HUES6 (cell line): ENCODE data around the gene PELO.

Experiments
- H3K27ac ChIP-seq: 2 replicates; pipeline ENCODE4 v1.7.0; 2013; ENCODE audit warnings: low read depth, mild to moderate bottlenecking, low read length, inconsistent platforms
- H3K27me3 ChIP-seq: 2 replicates; pipeline ENCODE4 v1.6.1; 2013; ENCODE audit warnings: low read length; ENCODE audit not compliant: control insufficient read depth, insufficient read depth
- H3K36me3 ChIP-seq: 2 replicates; pipeline ENCODE4 v1.6.1; 2013; ENCODE audit warnings: low read length; ENCODE audit not compliant: control insufficient read depth, insufficient read depth
- H3K4me1 ChIP-seq: 2 replicates; pipeline ENCODE4 v1.6.1; 2013; ENCODE audit warnings: low read length; ENCODE audit not compliant: control insufficient read depth, insufficient read depth
- H3K4me3 ChIP-seq: 2 replicates; pipeline ENCODE4 v1.5.1; 2013; ENCODE audit warnings: low read depth, low read length
- H3K9ac ChIP-seq: one replicate; pipeline ENCODE4 v1.6.1; 2013; ENCODE audit warnings: mild to moderate bottlenecking, low read length
- H3K9me3 ChIP-seq: 2 replicates; pipeline ENCODE4 v1.6.1; 2013; ENCODE audit warnings: low read depth, low read length; ENCODE audit not compliant: control insufficient read depth, insufficient read depth

PELO gene

GRCh38 chr5:52751137-52751536, 36.6 kb upstream of the PELO start:
- H3K9ac ChIP-seq = no peak overlapping the region
- H3K27ac ChIP-seq = no peak overlapping the region
- peaks cover 3% of the 10 kb centered on the region; the same call in 1 of the 2 replicates for H3K4me1 ChIP-seq
- no peaks in the 10 kb centered on the region for H3K9me3 ChIP-seq
- no peaks in the 10 kb centered on the region for H3K36me3 ChIP-seq
- no peak overlapping the region for H3K4me3 ChIP-seq
- no peaks in the 10 kb centered on the region for H3K27me3 ChIP-seq

DNA sequence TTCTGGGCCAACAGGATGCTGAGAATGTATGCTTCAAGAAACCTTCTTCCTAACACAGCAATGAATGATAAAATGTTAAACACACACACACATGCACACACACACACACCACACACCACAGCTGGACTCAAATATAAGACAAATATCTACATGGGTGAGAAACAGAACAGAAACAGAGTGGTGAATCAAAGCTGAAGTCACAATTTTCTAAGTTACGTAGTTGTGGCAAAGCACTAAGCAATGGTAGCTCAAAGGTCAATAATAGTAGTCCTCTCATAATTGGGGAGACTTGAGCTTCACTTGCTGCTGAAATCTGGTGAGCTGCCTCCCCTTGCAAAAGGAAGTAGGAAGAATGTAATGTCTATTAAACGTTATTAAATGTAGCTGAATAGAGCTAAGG, 33.7 kb upstream of the PELO start:
- H3K9me3 ChIP-seq = no peaks in the 10 kb centered on the region
- H3K27ac ChIP-seq = no peak overlapping the region
- H3K27me3 ChIP-seq = no peaks in the 10 kb centered on the region
- no peaks in the 10 kb centered on the region for H3K36me3 ChIP-seq
- peaks cover 3% of the 10 kb centered on the region; the same call in 1 of the 2 replicates for H3K4me1 ChIP-seq
- no peak overlapping the region for H3K9ac ChIP-seq
- no peak overlapping the region for H3K4me3 ChIP-seq

DNA sequence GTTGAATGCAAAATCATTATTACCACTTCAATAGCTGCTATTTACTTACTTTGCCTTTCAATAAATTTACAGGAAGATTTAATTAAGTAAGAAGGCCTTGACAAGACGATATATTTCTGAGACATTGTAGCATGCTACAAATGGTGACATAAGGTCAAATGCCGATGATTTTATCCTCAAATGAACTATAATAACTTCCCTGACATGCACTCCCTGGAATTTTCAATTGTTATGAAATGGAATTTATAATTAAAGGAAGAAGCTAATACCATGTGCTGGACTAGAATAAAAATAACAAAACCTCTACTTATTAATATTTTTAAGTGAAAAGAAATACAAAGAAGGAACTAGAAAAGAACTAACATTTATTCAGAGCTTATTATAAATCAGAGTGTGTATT, 30.2 kb upstream of the PELO start:
- no peaks in the 10 kb centered on the region for H3K9me3 ChIP-seq
- no peak overlapping the region for H3K9ac ChIP-seq
- no peak overlapping the region for H3K27ac ChIP-seq
- H3K36me3 ChIP-seq = no peaks in the 10 kb centered on the region
- no peak overlapping the region for H3K4me3 ChIP-seq
- no peaks in the 10 kb centered on the region for H3K27me3 ChIP-seq
- H3K4me1 ChIP-seq = no peaks in the 10 kb centered on the region

- Histone ChIP-seq H3K9ac (no peak overlapping the region), H3K4me3 (no peak overlapping the region), H3K36me3 (no peaks in the 10 kb centered on the region), H3K27ac (no peak overlapping the region), H3K4me1 (no peaks in the 10 kb centered on the region), H3K9me3 (no peaks in the 10 kb centered on the region), H3K27me3 (no peaks in the 10 kb centered on the region)
Measured at GRCh38 chr5:52758014-52758413, 29.7 kb upstream of the PELO start.

- H3K9me3 ChIP-seq = no peaks in the 10 kb centered on the region
- no peak overlapping the region for H3K9ac ChIP-seq
- no peak overlapping the region for H3K4me3 ChIP-seq
- H3K4me1 ChIP-seq = no peaks in the 10 kb centered on the region
- H3K27ac ChIP-seq = no peak overlapping the region
- no peaks in the 10 kb centered on the region for H3K36me3 ChIP-seq
- H3K27me3 ChIP-seq = no peaks in the 10 kb centered on the region
Measured at GRCh38 chr5:52759331-52759730, 28.4 kb upstream of the PELO start.

DNA sequence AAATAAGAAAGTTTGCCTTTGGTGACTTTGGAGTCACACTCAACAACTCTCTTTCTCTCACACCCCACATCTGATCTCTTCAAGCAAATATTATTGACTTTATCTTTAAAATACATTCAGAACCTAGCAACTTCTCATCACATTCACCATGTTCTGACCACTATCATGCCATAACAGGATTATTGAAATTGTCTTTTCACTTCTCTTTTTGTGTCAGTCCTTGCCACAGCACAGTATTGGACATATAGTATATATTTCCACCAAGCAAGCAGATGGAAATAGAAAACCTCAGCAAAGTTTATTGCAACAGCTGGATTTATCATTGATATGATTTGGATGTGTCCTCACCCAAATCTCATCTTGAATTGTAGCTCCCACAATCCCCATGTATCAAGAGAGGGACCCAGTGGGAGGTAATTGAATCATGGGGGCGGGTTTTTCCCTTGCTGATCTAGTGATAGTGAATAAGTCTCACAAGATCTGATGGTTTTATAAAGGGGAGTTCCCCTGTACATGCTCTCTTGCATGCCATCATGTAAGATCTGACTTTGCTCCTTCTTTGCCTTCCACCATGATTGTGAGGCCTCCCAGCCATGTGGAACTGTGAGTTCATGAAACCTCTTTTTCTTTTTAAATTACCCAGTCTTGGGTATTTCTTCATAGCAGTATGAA, 26.9 kb upstream of the PELO start:
- Histone ChIP-seq H3K27ac (no peak overlapping the region), H3K9me3 (no peaks in the 10 kb centered on the region), H3K4me1 (no peaks in the 10 kb centered on the region), H3K4me3 (no peak overlapping the region), H3K27me3 (no peaks in the 10 kb centered on the region), H3K36me3 (no peaks in the 10 kb centered on the region), H3K9ac (no peak overlapping the region)

GRCh38 chr5:52767217-52767743, 20.4 kb upstream of the PELO start:
- Histone ChIP-seq H3K27ac (no peak overlapping the region), H3K36me3 (no peaks in the 10 kb centered on the region), H3K9me3 (no peaks in the 10 kb centered on the region), H3K4me1 (no peaks in the 10 kb centered on the region), H3K4me3 (no peak overlapping the region), H3K9ac (no peak overlapping the region), H3K27me3 (no peaks in the 10 kb centered on the region)

DNA sequence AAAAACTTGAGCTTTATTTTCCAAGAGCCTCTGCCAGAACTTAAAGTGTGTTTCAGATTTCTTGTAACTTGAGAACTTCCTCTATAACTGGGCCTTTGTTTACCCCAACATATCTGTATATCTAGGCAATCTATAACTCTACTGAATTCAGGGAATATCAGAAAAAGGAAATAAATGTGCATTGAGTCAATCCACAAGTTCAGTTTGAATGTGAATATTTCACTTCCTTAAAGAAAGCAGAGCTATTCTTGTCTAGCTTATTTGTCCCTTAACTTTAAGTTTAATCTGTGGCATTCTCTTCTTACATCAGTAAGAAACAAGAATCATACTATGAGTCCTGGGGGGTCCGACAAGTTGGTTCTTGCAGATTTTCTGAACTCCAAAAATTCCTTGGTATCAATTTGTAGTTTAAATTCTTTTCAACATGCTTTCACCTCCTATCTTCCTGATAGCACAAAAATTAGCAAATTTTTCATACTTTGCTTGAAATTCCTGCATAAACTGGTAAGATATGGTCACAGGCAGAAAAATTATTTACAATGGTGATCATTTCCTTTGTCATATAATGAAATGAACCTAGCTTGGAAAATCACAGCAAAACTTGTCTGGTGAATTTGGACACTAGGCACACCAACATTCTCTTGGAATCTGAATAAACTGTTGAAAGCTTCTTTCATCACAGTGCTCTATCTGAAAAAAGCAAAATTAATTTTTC, 19.8 kb upstream of the PELO start:
- Histone ChIP-seq H3K4me1 (no peaks in the 10 kb centered on the region), H3K9ac (no peak overlapping the region), H3K9me3 (no peaks in the 10 kb centered on the region), H3K4me3 (no peak overlapping the region), H3K36me3 (no peaks in the 10 kb centered on the region), H3K27me3 (no peaks in the 10 kb centered on the region), H3K27ac (no peak overlapping the region)

- H3K4me1 ChIP-seq = peaks cover 4% of the 10 kb centered on the region
- no peak overlapping the region for H3K27ac ChIP-seq
- no peaks in the 10 kb centered on the region for H3K27me3 ChIP-seq
- H3K36me3 ChIP-seq = no peaks in the 10 kb centered on the region
- no peaks in the 10 kb centered on the region for H3K9me3 ChIP-seq
- no peak overlapping the region for H3K9ac ChIP-seq
- H3K4me3 ChIP-seq = no peak overlapping the region
Measured at GRCh38 chr5:52769061-52769460, 18.7 kb upstream of the PELO start.

- no peak overlapping the region for H3K27ac ChIP-seq
- peaks cover 7% of the 10 kb centered on the region for H3K4me1 ChIP-seq
- H3K4me3 ChIP-seq = no peak overlapping the region
- H3K36me3 ChIP-seq = no peaks in the 10 kb centered on the region
- H3K27me3 ChIP-seq = no peaks in the 10 kb centered on the region
- no peak overlapping the region for H3K9ac ChIP-seq
- no peaks in the 10 kb centered on the region for H3K9me3 ChIP-seq
Measured at GRCh38 chr5:52770287-52770939, 17.3 kb upstream of the PELO start.
